ENCODE data around the gene RHD. TPM values are rescaled to one million over a fixed set of nuclear protein-coding genes. Genes with fewer than 3 reads are reported as not detected.

Gene RHD
- polyA plus RNA-seq = 0.74 TPM in 1 of 2 replicates, not detected in the other

DNA sequence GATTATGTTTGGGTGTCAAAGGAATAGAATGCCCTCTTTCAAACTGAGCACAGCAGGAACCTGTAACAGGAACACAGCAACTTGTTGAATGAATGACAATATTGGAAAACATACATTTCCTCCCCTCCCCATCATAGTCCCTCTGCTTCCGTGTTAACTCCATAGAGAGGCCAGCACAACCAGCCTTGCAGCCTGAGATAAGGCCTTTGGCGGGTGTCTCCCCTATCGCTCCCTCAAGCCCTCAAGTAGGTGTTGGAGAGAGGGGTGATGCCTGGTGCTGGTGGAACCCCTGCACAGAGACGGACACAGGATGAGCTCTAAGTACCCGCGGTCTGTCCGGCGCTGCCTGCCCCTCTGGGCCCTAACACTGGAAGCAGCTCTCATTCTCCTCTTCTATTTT lies at the start of gene RHD:
RHD (plus strand) TSS at position 272 of the 400 bp plus-strand sequence; CDS start at position 311, 39 bp downstream.

DNA sequence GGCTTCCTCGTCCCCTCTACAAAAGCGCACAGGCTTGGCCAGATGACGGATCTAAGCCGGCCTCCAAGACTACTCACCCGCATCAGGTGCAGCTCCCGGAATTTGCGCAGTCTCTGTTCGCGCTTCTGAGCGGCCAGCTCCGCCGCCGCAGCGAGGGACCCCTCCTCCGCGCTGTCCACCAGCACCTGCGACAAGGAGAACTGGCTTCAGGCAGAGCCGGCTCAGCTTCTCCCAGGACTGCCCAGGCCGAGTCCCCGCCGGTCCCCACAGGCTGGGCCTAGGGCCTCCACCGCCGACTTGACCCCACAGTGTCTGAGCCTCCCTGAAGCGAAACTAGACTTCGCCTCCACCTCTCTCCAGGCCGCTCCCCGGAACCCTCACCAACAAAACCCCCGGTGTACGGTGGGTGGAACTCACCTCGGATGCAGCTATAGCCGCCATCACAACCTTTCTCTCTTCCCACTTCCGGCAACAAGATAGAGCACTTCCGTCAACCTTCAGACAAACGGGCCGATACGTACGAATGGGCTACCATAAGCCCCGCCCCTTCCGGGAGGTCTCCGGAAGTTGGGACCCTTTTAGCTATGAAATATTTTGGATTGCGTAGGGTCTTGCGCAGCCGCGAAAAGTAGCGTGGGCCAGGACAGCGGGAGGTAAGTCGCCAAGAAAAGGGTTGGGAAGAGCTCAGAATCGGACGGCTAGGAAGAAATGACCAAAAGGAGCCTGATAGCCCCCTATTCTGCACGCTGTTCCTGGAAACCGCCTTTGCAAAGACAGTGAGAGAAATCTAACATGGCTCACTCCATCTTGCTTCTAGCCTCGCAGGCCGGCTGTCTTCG lies 40.1 kb upstream of the RHD start, which contains the start of gene SYF2:
SYF2 (minus strand) TSS at position 476 of the 839 bp plus-strand sequence; CDS start at position 441, 35 bp downstream.

DNA sequence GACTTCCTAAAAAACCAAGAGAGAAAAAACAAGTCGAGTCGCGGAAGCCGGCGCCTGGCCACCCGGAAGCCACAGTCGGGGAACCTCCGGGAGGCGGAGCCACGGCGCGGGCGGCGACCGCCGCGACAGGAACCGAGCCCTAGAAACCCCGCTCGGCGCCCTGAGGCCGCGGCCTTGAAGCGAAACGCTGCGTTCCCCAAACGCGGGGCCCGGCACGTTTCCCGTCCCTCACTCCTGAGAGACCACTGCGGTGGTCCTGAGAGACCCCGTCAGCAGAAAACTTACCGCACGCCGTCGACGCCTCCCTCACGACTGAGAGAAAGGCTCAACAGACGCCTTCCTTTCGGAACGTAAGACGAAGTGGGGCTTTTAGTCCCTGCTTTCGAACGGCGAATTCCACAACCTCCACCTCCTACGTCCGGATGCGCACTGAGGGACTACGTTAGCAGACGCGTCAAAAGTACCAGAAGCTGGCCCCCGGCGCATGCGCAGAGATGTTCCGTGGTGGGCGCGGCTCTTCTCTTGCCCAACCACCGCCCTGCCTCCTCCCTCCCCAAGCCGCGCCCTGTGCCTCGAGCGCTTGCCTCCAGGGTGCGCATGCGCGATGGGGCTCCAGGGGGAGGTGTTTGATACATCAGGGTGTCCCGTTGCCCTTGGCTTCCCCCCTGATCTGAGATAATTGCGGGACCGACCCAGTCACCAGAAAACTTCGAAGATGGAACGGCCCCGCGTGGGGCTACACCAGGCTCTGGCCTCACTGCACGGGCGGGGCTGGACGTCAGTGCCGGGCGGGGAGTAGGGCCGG lies 25.1 kb upstream of the RHD start, which contains the start of gene RSRP1:
RSRP1 (minus strand) TSS at position 431 of the 805 bp plus-strand sequence. CDS start 491 bp downstream, outside the sequence.

DNA sequence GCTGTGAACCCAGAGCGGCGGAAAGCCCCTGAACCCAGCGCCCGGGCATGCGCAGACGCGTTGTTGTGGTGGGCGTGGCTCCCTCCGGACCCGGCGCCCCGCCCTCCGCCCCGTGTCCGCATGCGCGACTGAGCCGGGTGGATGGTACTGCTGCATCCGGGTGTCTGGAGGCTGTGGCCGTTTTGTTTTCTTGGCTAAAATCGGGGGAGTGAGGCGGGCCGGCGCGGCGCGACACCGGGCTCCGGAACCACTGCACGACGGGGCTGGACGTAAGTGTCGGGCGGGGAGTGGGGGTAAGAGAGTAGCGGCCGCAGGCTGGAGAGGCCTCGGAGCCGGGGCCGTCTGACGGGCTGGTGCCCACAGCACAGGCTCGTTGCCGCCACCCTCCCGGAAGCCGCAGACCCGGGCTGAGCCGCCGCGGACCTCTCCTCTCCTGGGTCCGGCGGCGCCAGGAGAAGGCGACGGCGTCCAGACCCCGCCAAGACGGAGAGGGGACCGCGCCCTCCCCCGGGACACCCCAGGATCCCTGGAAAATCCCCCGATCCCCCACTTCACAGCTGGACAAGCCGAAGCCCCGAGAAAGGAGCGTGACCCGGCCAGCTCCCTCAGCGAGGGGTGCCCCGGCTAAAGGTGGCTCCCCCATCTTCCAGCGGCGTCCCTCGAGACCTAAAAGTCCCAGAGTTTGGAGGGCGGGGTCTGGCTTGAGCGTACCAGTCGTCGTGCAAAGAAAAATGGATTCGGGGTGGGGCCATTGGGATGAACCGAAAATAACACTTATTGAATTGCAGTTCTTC lies 66.1 kb downstream of the RHD start, which contains the start of gene TMEM50A:
TMEM50A (plus strand) TSS at position 147 of the 794 bp plus-strand sequence. CDS start 2,153 bp downstream, outside the sequence.

Other genes starting within 250 kb of the RHD start
- gene SYF2, start 40.0 kb upstream of the RHD start, polyA plus RNA-seq = 56.6 and 64.8 TPM in 2 replicates
- gene RSRP1, start 25.1 kb upstream of the RHD start, polyA plus RNA-seq = 65.5 and 77.5 TPM in 2 replicates
- 83.5 and 104 TPM in 2 replicates for gene TMEM50A, start 65.8 kb downstream of the RHD start, polyA plus RNA-seq
- 1.6 and 2.1 TPM in 2 replicates for gene RHCE, start 148.3 kb downstream of the RHD start, polyA plus RNA-seq
- gene MACO1, start 158.4 kb downstream of the RHD start, polyA plus RNA-seq = 8.3 and 11.9 TPM in 2 replicates